Measurements from ENCODE around the gene PLPP7. TPM values are rescaled to one million over a fixed set of nuclear protein-coding genes. Genes with fewer than 3 reads are reported as not detected.

Gene PLPP7
- polyA plus RNA-seq, 3 donors: 2.2 to 2.4 (median 2.4) TPM

Other genes starting within 250 kb of the PLPP7 start
- gene AIF1L, start 193.2 kb upstream of the PLPP7 start, polyA plus RNA-seq (ENCODE audit: insufficient read length in 3 of 3): 100 to 1,000 TPM; 332 to 490 (median 395) TPM
- 10 to 100 TPM; 53.3 to 76.1 (median 73.3) TPM for gene NUP214, start 164.1 kb upstream of the PLPP7 start, polyA plus RNA-seq (ENCODE audit: insufficient read length in 3 of 3)
- 1 to 10 TPM; 2.6 to 3.7 (median 3.6) TPM for gene FAM78A, start 13.2 kb upstream of the PLPP7 start, polyA plus RNA-seq (ENCODE audit: insufficient read length in 3 of 3)
- gene PRRC2B, start 104.4 kb downstream of the PLPP7 start, polyA plus RNA-seq (ENCODE audit: insufficient read length in 3 of 3): 100 to 1,000 TPM; 163 to 247 (median 183) TPM
- gene POMT1, start 213.2 kb downstream of the PLPP7 start, polyA plus RNA-seq (ENCODE audit: insufficient read length in 3 of 3): 10 to 100 TPM; 36.9 to 50.9 (median 50.0) TPM
- 10 to 100 TPM; 43.6 to 44.2 (median 43.8) TPM for gene UCK1, start 241.5 kb downstream of the PLPP7 start, polyA plus RNA-seq (ENCODE audit: insufficient read length in 3 of 3)